A673 (cell line): ENCODE data around the gene SLC11A1. TPM values are rescaled to one million over a fixed set of nuclear protein-coding genes. Genes with fewer than 3 reads are reported as not detected.

Experiments used
- BruUV-seq: library from RNA; stranded (reverse); fragments of 400-500 nt; replicated peaks from 2 replicates; lab custom pipeline; 2021; lab: Mats Ljungman, UMichigan
- CTCF ChIA-PET: fragments of 300-600 bp; sonication (Branson Sonifier 250); formaldehyde crosslinking; loops from one replicate; lab custom pipeline; 2022; ENCODE audit warnings: antibody characterized with exemption; lab: Charles Lee
- POLR2A ChIA-PET: fragments of 300-600 bp; sonication (Branson Sonifier 250); formaldehyde crosslinking; loops from one replicate; lab custom pipeline; 2022; ENCODE audit warnings: antibody characterized with exemption; ENCODE audit not compliant: low non-redundant PET; lab: Charles Lee
- DNase-seq: peaks from one replicate; pipeline ENCODE4 v3.0.0-alpha.2; 2015; ENCODE audit warnings: low spot score
- H3K27ac ChIP-seq: fragments of 200-600 bp; sonication (generic); 2 replicates; pipeline ENCODE4 v1.5.1; 2016; ENCODE audit warnings: mixed run types, low read depth, mild to moderate bottlenecking, mixed read lengths, antibody characterized with exemption, low read length; ENCODE audit not compliant: poor library complexity, severe bottlenecking
- H3K27me3 ChIP-seq: fragments of 200-600 bp; sonication (generic); replicated peaks from 2 replicates; pipeline ENCODE4 v1.6.1; 2017; ENCODE audit warnings: mixed run types, low read depth, mild to moderate bottlenecking, mixed read lengths, antibody characterized with exemption, low read length; ENCODE audit not compliant: insufficient read depth, poor library complexity
- H3K36me3 ChIP-seq: fragments of 200-600 bp; sonication (generic); 2 replicates; pipeline ENCODE4 v1.6.1; 2016; ENCODE audit warnings: mixed run types, mild to moderate bottlenecking, mixed read lengths, antibody characterized with exemption, low read length; ENCODE audit not compliant: insufficient read depth, poor library complexity, severe bottlenecking
- H3K4me1 ChIP-seq: fragments of 200-600 bp; sonication (generic); 2 replicates; pipeline ENCODE4 v1.6.1; 2017; ENCODE audit warnings: mixed run types, mild to moderate bottlenecking, mixed read lengths, antibody characterized with exemption, low read length; ENCODE audit not compliant: insufficient read depth, poor library complexity, severe bottlenecking
- H3K4me3 ChIP-seq: fragments of 200-600 bp; sonication (generic); 2 replicates; pipeline ENCODE4 v1.5.1; 2016; ENCODE audit warnings: low read depth, mixed run types, mild to moderate bottlenecking, mixed read lengths, low read length; ENCODE audit not compliant: poor library complexity, severe bottlenecking
- H3K9me3 ChIP-seq: fragments of 200-600 bp; sonication (generic); 2 replicates; pipeline ENCODE4 v1.6.1; 2016; ENCODE audit warnings: mixed run types, low read depth, mild to moderate bottlenecking, mixed read lengths, antibody characterized with exemption, low read length; ENCODE audit not compliant: poor library complexity, severe bottlenecking
- EZH2 ChIP-seq: fragments of 200-600 bp; sonication (generic); IDR thresholded peaks from 2 replicates; pipeline ENCODE4 v1.6.1; 2017; ENCODE audit warnings: borderline replicate concordance, low read depth, mild to moderate bottlenecking, mixed read lengths, antibody characterized with exemption, low read length; ENCODE audit not compliant: poor library complexity, severe bottlenecking
- intact Hi-C: fragments of 100-400 bp; cut with micrococcal nuclease; formaldehyde crosslinking; loops from one replicate; pipeline ENCODE4 v1.10.0; 2022; ENCODE audit not compliant: unreplicated experiment
- total RNA-seq: library from RNA; stranded (reverse); gene quantifications from 2 replicates; pipeline ENCODE4 v1.2.3, GENCODE V29; 2021
- TF ChIP-seq, protein P1 (sequence below): fragments of 300-800, 200-600 bp; sonication (generic); conservative IDR thresholded peaks from 2 replicates; pipeline ENCODE4 v1.5.1; 2017; ENCODE audit warnings: low read depth, mild to moderate bottlenecking, antibody characterized with exemption, low read length, moderate library complexity, mixed read lengths

The SLC11A1 gene
- total RNA-seq, 1 experiment from 2014 or later, result 0.09 TPM

DNA sequence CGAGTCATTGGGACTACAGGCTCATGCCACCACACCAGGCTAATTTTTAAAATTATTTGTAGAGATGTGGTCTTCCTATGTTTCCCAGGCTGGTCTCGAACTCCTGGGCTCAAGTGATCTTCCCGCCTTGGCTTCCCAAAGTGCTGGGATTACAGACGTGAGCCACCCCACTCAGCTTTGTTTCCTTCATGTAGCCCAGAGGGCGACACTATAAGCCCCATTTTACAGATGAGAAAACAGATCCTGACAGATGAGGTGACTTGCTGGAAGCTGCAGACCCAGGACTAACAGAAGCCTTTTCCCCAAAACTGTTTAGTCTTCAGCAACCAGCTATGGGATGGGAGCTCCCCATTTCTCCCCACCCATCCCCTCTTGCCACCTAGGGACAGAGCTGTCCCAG, 10.4 kb downstream of the SLC11A1 start:
- intact Hi-C loops, result no loop called here
- H3K27ac ChIP-seq, result no peak overlapping the region
- H3K36me3 ChIP-seq, result no peaks in the 10 kb centered on the region
- no peaks in the 10 kb centered on the region for H3K9me3 ChIP-seq
- no peak for TF ChIP-seq EZH2
- TF ChIP-seq, protein P1, sequence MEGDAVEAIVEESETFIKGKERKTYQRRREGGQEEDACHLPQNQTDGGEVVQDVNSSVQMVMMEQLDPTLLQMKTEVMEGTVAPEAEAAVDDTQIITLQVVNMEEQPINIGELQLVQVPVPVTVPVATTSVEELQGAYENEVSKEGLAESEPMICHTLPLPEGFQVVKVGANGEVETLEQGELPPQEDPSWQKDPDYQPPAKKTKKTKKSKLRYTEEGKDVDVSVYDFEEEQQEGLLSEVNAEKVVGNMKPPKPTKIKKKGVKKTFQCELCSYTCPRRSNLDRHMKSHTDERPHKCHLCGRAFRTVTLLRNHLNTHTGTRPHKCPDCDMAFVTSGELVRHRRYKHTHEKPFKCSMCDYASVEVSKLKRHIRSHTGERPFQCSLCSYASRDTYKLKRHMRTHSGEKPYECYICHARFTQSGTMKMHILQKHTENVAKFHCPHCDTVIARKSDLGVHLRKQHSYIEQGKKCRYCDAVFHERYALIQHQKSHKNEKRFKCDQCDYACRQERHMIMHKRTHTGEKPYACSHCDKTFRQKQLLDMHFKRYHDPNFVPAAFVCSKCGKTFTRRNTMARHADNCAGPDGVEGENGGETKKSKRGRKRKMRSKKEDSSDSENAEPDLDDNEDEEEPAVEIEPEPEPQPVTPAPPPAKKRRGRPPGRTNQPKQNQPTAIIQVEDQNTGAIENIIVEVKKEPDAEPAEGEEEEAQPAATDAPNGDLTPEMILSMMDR, result no peak
- BruUV-seq, result no TSS peak
- ChIA-PET POLR2A (no interaction called here), CTCF (no interaction called here)
- H3K4me3 ChIP-seq, result no peak overlapping the region
- H3K4me1 ChIP-seq, result peaks cover 22% of the 10 kb centered on the region
- H3K27me3 ChIP-seq, result no peaks in the 10 kb centered on the region
- DNase-seq, result no peak

DNA sequence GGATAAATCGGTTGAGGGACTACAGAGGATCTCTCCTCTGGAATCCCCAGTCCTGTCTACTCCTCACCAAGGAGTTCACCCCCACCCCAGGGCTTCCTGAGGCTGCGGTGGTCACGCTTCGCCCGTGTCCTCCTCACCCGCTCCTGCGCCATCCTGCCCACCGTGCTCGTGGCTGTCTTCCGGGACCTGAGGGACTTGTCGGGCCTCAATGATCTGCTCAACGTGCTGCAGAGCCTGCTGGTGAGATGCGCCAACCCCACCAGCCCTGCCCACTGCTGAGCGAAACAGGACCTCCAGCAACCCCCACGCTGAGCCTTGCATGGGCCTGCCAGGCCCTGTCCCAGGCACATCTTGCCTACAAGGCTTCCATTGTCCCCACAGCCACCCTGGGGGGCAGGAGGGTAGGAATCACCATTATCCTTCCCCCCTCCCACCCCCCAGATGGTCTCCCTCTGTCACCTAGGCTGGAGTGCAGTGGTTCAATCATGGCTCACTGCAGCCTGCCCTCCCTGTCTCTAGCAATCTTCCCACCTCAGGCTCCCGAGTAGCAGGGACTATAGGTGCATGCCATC, 10.9 kb downstream of the SLC11A1 start:
- CTCF ChIA-PET, result no interaction called here

DNA sequence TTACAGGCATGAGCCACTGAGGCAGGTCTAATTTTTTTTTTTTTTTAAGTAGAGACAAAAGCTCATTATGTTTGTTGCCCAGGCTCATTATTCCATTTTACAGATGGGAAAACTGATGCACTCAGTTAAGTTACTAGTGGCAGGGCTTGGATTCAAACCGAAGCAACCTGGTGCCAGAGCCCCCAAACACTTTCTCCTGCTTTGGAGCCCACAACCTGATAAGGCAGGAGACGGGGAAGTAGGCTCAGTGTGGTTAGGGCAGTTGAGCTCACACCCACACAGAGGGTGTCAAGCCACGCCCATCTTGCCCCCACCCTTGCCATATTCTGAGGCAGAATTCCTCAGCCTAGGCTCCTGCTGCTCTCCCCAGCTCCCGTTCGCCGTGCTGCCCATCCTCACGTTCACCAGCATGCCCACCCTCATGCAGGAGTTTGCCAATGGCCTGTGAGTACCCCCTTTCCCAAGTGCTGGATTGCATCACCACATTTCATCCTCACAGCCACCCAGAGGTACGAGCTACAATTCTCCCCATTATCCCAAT, 11.7 kb downstream of the SLC11A1 start:
- intact Hi-C loops, result loop anchor here (2.0 kb wide), 1 partner anchor 101 kb away; the partner anchor contains the start of gene TMBIM1
- ChIA-PET POLR2A (no interaction called here), CTCF (interaction anchor here (0.8 kb wide), 1 partner anchor 38 kb away, joined by 5 read pairs; the partner anchor contains the start of gene CATIP)
- Histone ChIP-seq H3K4me3 (no peak overlapping the region), H3K27me3 (no peaks in the 10 kb centered on the region), H3K36me3 (no peaks in the 10 kb centered on the region), H3K27ac (no peak overlapping the region), H3K4me1 (peaks cover 31% of the 10 kb centered on the region), H3K9me3 (no peaks in the 10 kb centered on the region)
- no peak for DNase-seq
- TF ChIP-seq, protein P1, result no peak
- BruUV-seq, result no TSS peak

More for the DNA sequence above, 10.9 kb downstream of the SLC11A1 start:
- Histone ChIP-seq H3K27me3 (no peaks in the 10 kb centered on the region), H3K4me3 (no peak overlapping the region), H3K4me1 (peaks cover 22% of the 10 kb centered on the region), H3K9me3 (no peaks in the 10 kb centered on the region), H3K27ac (no peak overlapping the region), H3K36me3 (no peaks in the 10 kb centered on the region)
- no peak for DNase-seq
- BruUV-seq, result no TSS peak
- no peak for TF ChIP-seq EZH2
- TF ChIP-seq, protein P1, result no peak
- POLR2A ChIA-PET, result no interaction called here
- intact Hi-C loops, result no loop called here
